MM.1S (cell line): ENCODE measurements around the gene MGAM2.

Source experiments
- DNase-seq: peaks from one replicate; pipeline ENCODE4 v3.0.0-alpha.2; 2015
- H2AFZ ChIP-seq: fragments of 300-600 bp; sonication (generic); 2 replicates; pipeline ENCODE4 v1.6.0; 2016; ENCODE audit warnings: antibody characterized with exemption, low read length
- H3F3A ChIP-seq: fragments of 300-600 bp; sonication (generic); 2 replicates; pipeline ENCODE4 v1.6.1; 2016; ENCODE audit warnings: mild to moderate bottlenecking, antibody characterized with exemption, low read length, moderate library complexity, mixed read lengths; ENCODE audit not compliant: insufficient read depth
- H3K27ac ChIP-seq: fragments of 300-600 bp; sonication (generic); 2 replicates; pipeline ENCODE4 v1.5.1; 2016; ENCODE audit warnings: mild to moderate bottlenecking, low read length
- H3K27me3 ChIP-seq: fragments of 300-600 bp; sonication (generic); replicated peaks from 2 replicates; pipeline ENCODE4 v1.6.0; 2016; ENCODE audit warnings: low read length; ENCODE audit not compliant: insufficient read depth
- H3K36me3 ChIP-seq: fragments of 300-600 bp; sonication (generic); replicated peaks from 2 replicates; pipeline ENCODE4 v1.6.1; 2016; ENCODE audit warnings: mild to moderate bottlenecking, low read length, mixed read lengths; ENCODE audit not compliant: insufficient read depth
- H3K4me1 ChIP-seq: fragments of 300-600 bp; sonication (generic); 2 replicates; pipeline ENCODE4 v1.6.1; 2016; ENCODE audit warnings: low read length, mixed read lengths
- H3K4me2 ChIP-seq: fragments of 300-600 bp; sonication (generic); 2 replicates; pipeline ENCODE4 v1.6.0; 2016; ENCODE audit warnings: low read depth, low read length
- H3K4me3 ChIP-seq: fragments of 300-600 bp; sonication (generic); 2 replicates; pipeline ENCODE4 v1.5.1; 2016; ENCODE audit warnings: low read length, mixed read lengths
- H3K79me2 ChIP-seq: fragments of 300-600 bp; sonication (generic); 2 replicates; pipeline ENCODE4 v1.6.1; 2016; ENCODE audit warnings: mixed run types, low read length, mixed read lengths
- H3K9ac ChIP-seq: fragments of 300-600 bp; sonication (generic); 2 replicates; pipeline ENCODE4 v1.6.1; 2016; ENCODE audit warnings: low read length, mixed read lengths
- H3K9me2 ChIP-seq: fragments of 300-600 bp; sonication (generic); replicated peaks from 2 replicates; pipeline ENCODE4 v1.6.1; 2016; ENCODE audit warnings: mild to moderate bottlenecking, low read length, mixed read lengths; ENCODE audit not compliant: insufficient read depth
- H3K9me3 ChIP-seq: fragments of 300-600 bp; sonication (generic); replicated peaks from 2 replicates; pipeline ENCODE4 v1.6.1; 2016; ENCODE audit warnings: mild to moderate bottlenecking, low read length, mixed read lengths; ENCODE audit not compliant: insufficient read depth
- H4K20me1 ChIP-seq: fragments of 300-600 bp; sonication (generic); 2 replicates; pipeline ENCODE4 v1.6.1; 2016; ENCODE audit warnings: mild to moderate bottlenecking, low read length, moderate library complexity, mixed read lengths; ENCODE audit not compliant: insufficient read depth
- EZH2 ChIP-seq: fragments of 300-600 bp; sonication (generic); optimal IDR thresholded peaks from 2 replicates; pipeline ENCODE3; 2017; ENCODE audit warnings: low read depth, mild to moderate bottlenecking, antibody characterized with exemption, low read length, mixed read lengths
- EZH2phosphoT487 ChIP-seq: fragments of 300-600 bp; sonication (generic); IDR thresholded peaks from 2 replicates; pipeline ENCODE4 v1.6.1; 2018; ENCODE audit warnings: antibody characterized with exemption, low read length
- TF ChIP-seq, protein P1 (sequence below): fragments of 300-600 bp; sonication (generic); IDR thresholded peaks from 2 replicates; pipeline ENCODE4 v1.5.1; 2016; ENCODE audit warnings: antibody characterized with exemption, low read length, mixed read lengths

The MGAM2 gene

GRCh38 chr7:142153400-142153799, 41.9 kb downstream of the MGAM2 start:
- Histone ChIP-seq H3K36me3 (no peaks in the 10 kb centered on the region), H3F3A (peaks cover 13% of the 10 kb centered on the region), H3K27me3 (no peaks in the 10 kb centered on the region), H4K20me1 (no peaks in the 10 kb centered on the region), H3K79me2 (no peaks in the 10 kb centered on the region), H3K4me2 (0 out of 2 replicates have a peak overlapping the region, but pooled peaks have one; percentile 4), H3K9ac (no peak overlapping the region), H3K9me2 (no peaks in the 10 kb centered on the region), H3K4me3 (no peak overlapping the region; the same call in 1 of the 2 replicates), H2AFZ (no peak overlapping the region), H3K4me1 (peaks cover 39% of the 10 kb centered on the region), H3K9me3 (no peaks in the 10 kb centered on the region), H3K27ac (peak overlapping the region; percentile 65; the same call in 1 of the 2 replicates)
- peak; percentile 95 for DNase-seq
- TF ChIP-seq EZH2 = no peak
- no peak for TF ChIP-seq EZH2phosphoT487
- TF ChIP-seq, protein P1, sequence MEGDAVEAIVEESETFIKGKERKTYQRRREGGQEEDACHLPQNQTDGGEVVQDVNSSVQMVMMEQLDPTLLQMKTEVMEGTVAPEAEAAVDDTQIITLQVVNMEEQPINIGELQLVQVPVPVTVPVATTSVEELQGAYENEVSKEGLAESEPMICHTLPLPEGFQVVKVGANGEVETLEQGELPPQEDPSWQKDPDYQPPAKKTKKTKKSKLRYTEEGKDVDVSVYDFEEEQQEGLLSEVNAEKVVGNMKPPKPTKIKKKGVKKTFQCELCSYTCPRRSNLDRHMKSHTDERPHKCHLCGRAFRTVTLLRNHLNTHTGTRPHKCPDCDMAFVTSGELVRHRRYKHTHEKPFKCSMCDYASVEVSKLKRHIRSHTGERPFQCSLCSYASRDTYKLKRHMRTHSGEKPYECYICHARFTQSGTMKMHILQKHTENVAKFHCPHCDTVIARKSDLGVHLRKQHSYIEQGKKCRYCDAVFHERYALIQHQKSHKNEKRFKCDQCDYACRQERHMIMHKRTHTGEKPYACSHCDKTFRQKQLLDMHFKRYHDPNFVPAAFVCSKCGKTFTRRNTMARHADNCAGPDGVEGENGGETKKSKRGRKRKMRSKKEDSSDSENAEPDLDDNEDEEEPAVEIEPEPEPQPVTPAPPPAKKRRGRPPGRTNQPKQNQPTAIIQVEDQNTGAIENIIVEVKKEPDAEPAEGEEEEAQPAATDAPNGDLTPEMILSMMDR = peak; percentile 98

DNA sequence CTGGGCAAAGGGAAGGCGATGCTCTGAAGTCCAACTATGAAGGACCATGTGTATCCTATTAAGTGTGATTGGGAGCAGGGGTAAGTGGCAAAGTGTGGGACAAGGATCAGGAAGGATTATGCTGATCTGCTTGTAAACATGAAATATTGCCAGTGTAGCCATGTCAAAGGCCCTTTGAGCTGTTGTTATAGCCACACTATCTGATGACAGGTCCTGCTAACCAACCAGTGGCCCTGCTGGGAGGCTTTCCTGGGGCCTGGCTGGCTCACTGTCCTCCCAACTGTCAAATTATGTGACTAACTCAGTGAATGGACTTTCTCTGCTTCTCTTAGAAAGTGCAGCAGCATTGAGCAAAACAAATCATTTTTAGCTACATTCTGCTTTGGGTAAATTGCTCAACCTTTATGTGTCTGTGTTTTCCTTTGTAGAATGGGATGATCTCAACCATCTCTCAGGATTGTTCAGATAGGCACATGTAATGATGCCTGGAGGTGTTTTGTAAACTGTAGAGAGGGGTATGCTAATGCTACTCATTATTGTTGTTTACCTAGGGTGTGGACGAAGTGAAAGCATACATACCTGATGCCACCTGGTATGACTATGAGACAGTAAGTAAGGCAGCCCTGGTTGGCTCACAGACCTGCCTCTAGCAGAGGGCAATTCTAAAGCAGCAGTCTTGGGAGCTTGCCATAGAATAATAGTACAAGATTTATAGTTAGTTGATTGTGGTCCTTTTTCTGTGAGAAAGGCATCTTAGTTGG, 47.4 kb downstream of the MGAM2 start:
- no peaks in the 10 kb centered on the region for H3F3A ChIP-seq
- no peaks in the 10 kb centered on the region for H3K79me2 ChIP-seq
- no peaks in the 10 kb centered on the region for H3K9me3 ChIP-seq
- no peaks in the 10 kb centered on the region for H3K36me3 ChIP-seq
- no peak overlapping the region for H3K4me2 ChIP-seq
- no peaks in the 10 kb centered on the region for H3K27me3 ChIP-seq
- no peaks in the 10 kb centered on the region for H3K9me2 ChIP-seq
- peaks cover 19% of the 10 kb centered on the region for H3K4me1 ChIP-seq
- no peak for DNase-seq
- H3K27ac ChIP-seq = no peak overlapping the region
- TF ChIP-seq, protein P1 = no peak
- no peak for TF ChIP-seq EZH2phosphoT487
- TF ChIP-seq EZH2 = no peak
- no peak overlapping the region for H3K9ac ChIP-seq
- H4K20me1 ChIP-seq = no peaks in the 10 kb centered on the region
- H3K4me3 ChIP-seq = no peak overlapping the region
- H2AFZ ChIP-seq = no peak overlapping the region

DNA sequence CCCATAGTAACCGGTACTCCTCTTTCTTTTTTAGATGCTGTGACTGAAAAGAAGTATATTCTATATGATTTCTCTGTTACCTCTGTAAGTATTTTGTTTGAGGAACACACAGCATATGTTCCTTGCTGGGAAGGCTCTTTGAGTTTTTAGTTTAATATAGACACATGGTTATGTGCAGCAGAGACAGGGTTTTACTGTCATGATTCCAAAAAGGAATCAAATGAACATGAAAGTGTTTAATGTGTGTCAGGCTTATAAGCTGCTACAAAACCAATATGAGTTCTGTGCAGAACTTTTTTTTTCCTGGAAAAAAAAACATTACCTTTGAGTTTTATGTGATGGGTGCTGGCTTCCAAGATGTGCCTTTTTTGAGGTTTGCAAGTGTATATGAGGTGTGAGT, 50.4 kb downstream of the MGAM2 start:
- H3K9ac ChIP-seq = no peak overlapping the region
- H3K4me1 ChIP-seq = 0 out of 2 replicates have a peak, but pooled peaks cover 3% of the 10 kb centered on the region
- no peaks in the 10 kb centered on the region for H3K9me2 ChIP-seq
- no peak overlapping the region for H3K27ac ChIP-seq
- H3K9me3 ChIP-seq = no peaks in the 10 kb centered on the region
- no peak for DNase-seq
- no peaks in the 10 kb centered on the region for H4K20me1 ChIP-seq
- no peaks in the 10 kb centered on the region for H3K27me3 ChIP-seq
- no peaks in the 10 kb centered on the region for H3F3A ChIP-seq
- no peak overlapping the region for H2AFZ ChIP-seq
- no peak overlapping the region for H3K4me2 ChIP-seq
- TF ChIP-seq, protein P1 = no peak
- no peak for TF ChIP-seq EZH2
- no peaks in the 10 kb centered on the region for H3K79me2 ChIP-seq
- no peaks in the 10 kb centered on the region for H3K36me3 ChIP-seq
- no peak overlapping the region for H3K4me3 ChIP-seq
